GM19238 (cell line): Measurements from ENCODE around the gene ARAF.

Experiments used
- DNase-seq: peaks from one replicate; pipeline ENCODE4 v3.0.0; 2011; ENCODE audit warnings: low spot score; ENCODE audit not compliant: insufficient read length

ARAF gene

DNA sequence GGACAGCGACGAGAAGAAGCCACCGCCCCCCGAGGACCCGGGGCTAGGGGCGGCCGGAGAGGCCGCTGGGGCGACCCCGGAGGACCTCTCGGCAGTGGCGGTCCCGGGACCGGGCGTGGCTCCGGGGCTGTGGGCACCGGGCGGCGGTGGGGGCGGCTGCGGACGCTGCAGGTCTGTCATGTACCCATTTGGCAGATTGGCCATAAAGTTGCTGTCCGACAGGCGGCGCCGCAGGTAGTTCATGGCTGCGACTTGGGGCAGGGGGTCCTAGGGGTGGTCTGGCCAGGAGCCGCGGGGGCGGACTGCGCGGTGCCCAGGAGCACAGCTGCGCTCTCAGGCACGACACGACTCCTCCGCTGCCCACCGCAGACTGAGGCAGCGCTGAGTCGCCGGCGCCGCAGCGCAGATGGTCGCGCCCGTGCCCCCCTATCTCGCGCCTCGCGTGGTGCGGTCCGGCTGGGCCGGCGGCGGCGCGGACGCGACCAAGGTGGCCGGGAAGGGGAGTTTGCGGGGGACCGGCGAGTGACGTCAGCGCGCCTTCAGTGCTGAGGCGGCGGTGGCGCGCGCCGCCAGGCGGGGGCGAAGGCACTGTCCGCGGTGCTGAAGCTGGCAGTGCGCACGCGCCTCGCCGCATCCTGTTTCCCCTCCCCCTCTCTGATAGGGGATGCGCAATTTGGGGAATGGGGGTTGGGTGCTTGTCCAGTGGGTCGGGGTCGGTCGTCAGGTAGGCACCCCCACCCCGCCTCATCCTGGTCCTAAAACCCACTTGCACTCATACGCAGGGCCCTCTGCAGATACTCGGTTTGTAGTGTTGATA, 58.7 kb downstream of the ARAF start, which contains the start of gene SYN1:
SYN1 (minus strand) TSS at position 372 of the 817 bp plus-strand sequence; CDS start at position 243, 129 bp downstream.
- DNase-seq: peak; percentile 75

GRCh38 chrX:47620303-47620685, 59.3 kb downstream of the ARAF start:
- DNase-seq: no peak
